HCT116 (cell line): ENCODE measurements around the gene CYBRD1. TPM values are rescaled to one million over a fixed set of nuclear protein-coding genes. Genes with fewer than 3 reads are reported as not detected.

Experiments used
- ATAC-seq: fragments of 200-7000 bp; cut with Tn5 transposase; 2 replicates; pipeline ENCODE4 v1.9.1; 2020; ENCODE audit warnings: mild to moderate bottlenecking, moderate library complexity
- BruUV-seq: library from RNA; stranded (reverse); fragments of 400-500 nt; replicated peaks from 2 replicates; lab custom pipeline; 2021; lab: Mats Ljungman, UMichigan
- CTCF ChIA-PET: fragments of 300-600 bp; sonication (Branson Sonifier 250); formaldehyde crosslinking; loops from one replicate; lab custom pipeline; 2021; ENCODE audit warnings: antibody characterized with exemption; lab: Charles Lee
- POLR2A ChIA-PET: fragments of 300-600, 350-600 bp; sonication (Branson Sonifier 250); formaldehyde crosslinking; loops from one replicate; lab custom pipeline; 2021; ENCODE audit warnings: antibody characterized with exemption; lab: Charles Lee
- RAD21 ChIA-PET, 2 experiments: fragments of 300-600 bp; sonication (Branson Sonifier 250); formaldehyde crosslinking; loops; one replicate each; lab custom pipeline; 2023; ENCODE audit warnings: low total read pairs in 2 of 2; ENCODE audit not compliant: uncharacterized antibody in 2 of 2, unreplicated experiment in 2 of 2, low non-redundant PET in 1 of 2; lab: Charles Lee
- DNase-seq: peaks from one replicate; pipeline ENCODE4 v3.0.0-alpha.2; 2010; ENCODE audit warnings: low read depth, low spot score
- H2AFZ ChIP-seq: fragments of 200-600 bp; shearing (Covaris generic), sonication (generic); 2 replicates; pipeline ENCODE4 v1.6.1; 2017; ENCODE audit warnings: low read depth, mixed run types, mixed read lengths, antibody characterized with exemption, low read length; ENCODE audit not compliant: poor library complexity, severe bottlenecking
- H3K27ac ChIP-seq: 2 replicates; pipeline ENCODE4 v1.5.1; 2012; ENCODE audit warnings: low read depth, low read length
- H3K27me3 ChIP-seq: fragments of 200-600 bp; sonication (generic); 2 replicates; pipeline ENCODE4 v1.6.1; 2016; ENCODE audit warnings: mixed run types, low read length, mixed read lengths; ENCODE audit not compliant: insufficient read depth
- H3K36me3 ChIP-seq, 2 experiments: fragments of 200-500 bp in 1 of 2; fragments of 200-600 bp in 1 of 2; sonication (Bioruptor generic) in 1 of 2; sonication (generic) in 1 of 2; 2 replicates each; pipeline versions ENCODE4 v1.5.1 to v1.6.1; 2014 to 2016; ENCODE audit warnings: low read length in 2 of 2, inconsistent platforms in 1 of 2, mixed read lengths in 1 of 2, mixed run types in 1 of 2; ENCODE audit not compliant: insufficient read depth in 2 of 2, control insufficient read depth in 1 of 2
- H3K4me1 ChIP-seq, 2 experiments: fragments of 200-600 bp in 1 of 2; sonication (generic) in 1 of 2; 2 replicates each; pipeline versions ENCODE4 v1.5.1 to v1.6.1; 2012 to 2017; ENCODE audit warnings: low read length in 2 of 2, inconsistent platforms in 1 of 2, mild to moderate bottlenecking in 1 of 2, mixed read lengths in 1 of 2, mixed run types in 1 of 2, moderate library complexity in 1 of 2; ENCODE audit not compliant: insufficient read depth in 2 of 2, control insufficient read depth in 1 of 2
- H3K4me2 ChIP-seq: fragments of 200-600 bp; sonication (generic); 2 replicates; pipeline ENCODE4 v1.6.1; 2017; ENCODE audit warnings: mixed run types, low read length, mixed read lengths
- H3K4me3 ChIP-seq, 2 experiments: fragments of 200-600 bp in 1 of 2; sonication (generic) in 1 of 2; replicated peaks in 1 of 2; 2 replicates each; pipeline ENCODE4 v1.5.1; 2011 to 2016; ENCODE audit warnings: low read length in 2 of 2, control low read depth in 1 of 2, low read depth in 1 of 2, mild to moderate bottlenecking in 1 of 2, mixed read lengths in 1 of 2, mixed run types in 1 of 2
- H3K79me2 ChIP-seq: fragments of 200-600 bp; sonication (generic); 2 replicates; pipeline ENCODE4 v1.6.1; 2017; ENCODE audit warnings: mild to moderate bottlenecking, mixed run types, low read length, moderate library complexity, mixed read lengths; ENCODE audit not compliant: insufficient read depth
- H3K9ac ChIP-seq: fragments of 200-600 bp; sonication (generic); 2 replicates; pipeline ENCODE4 v1.6.1; 2016; ENCODE audit warnings: low read length, mixed read lengths
- H3K9me2 ChIP-seq: fragments of 200-600 bp; sonication (generic), shearing (Covaris generic); 2 replicates; pipeline ENCODE4 v1.6.1; 2017; ENCODE audit warnings: mixed run types, mild to moderate bottlenecking, moderate library complexity; ENCODE audit not compliant: insufficient read depth
- H3K9me3 ChIP-seq, 2 experiments: fragments of 200-500 bp in 1 of 2; fragments of 200-600 bp in 1 of 2; sonication (Bioruptor generic) in 1 of 2; sonication (generic) in 1 of 2; 2 replicates each; pipeline ENCODE4 v1.6.1; 2014 to 2017; ENCODE audit warnings: low read length in 2 of 2, mixed read lengths in 2 of 2, inconsistent platforms in 1 of 2, low read depth in 1 of 2, mild to moderate bottlenecking in 1 of 2, mixed run types in 1 of 2, moderate library complexity in 1 of 2; ENCODE audit not compliant: control insufficient read depth in 1 of 2, insufficient read depth in 1 of 2
- H4K20me1 ChIP-seq: fragments of 200-600 bp; sonication (generic), shearing (Covaris generic); 2 replicates; pipeline ENCODE4 v1.6.1; 2017; ENCODE audit warnings: mixed run types, mild to moderate bottlenecking, moderate library complexity; ENCODE audit not compliant: insufficient read depth
- CBX3 ChIP-seq: IDR thresholded peaks from 2 replicates; pipeline ENCODE4 v1.6.1; 2012; ENCODE audit warnings: low read depth
- ELF1 ChIP-seq: IDR thresholded peaks from 2 replicates; pipeline ENCODE4 v1.6.1; 2012; ENCODE audit warnings: low read depth, borderline replicate concordance
- EZH2 ChIP-seq: fragments of 200-600 bp; sonication (generic); IDR thresholded peaks from 2 replicates; pipeline ENCODE4 v1.6.1; 2017; ENCODE audit warnings: antibody characterized with exemption, mixed run types
- FOSL1 ChIP-seq: IDR thresholded peaks from 2 replicates; pipeline ENCODE4 v1.6.1; 2012; ENCODE audit warnings: low read depth
- JUND ChIP-seq: IDR thresholded peaks from 2 replicates; pipeline ENCODE4 v1.6.1; 2012
- POLR2AphosphoS5 ChIP-seq: IDR thresholded peaks from 2 replicates; pipeline ENCODE4 v1.6.1; 2011; ENCODE audit warnings: mild to moderate bottlenecking, low read depth, low read length, moderate library complexity
- ZFX ChIP-seq: fragments of 450-650 bp; IDR thresholded peaks from 2 replicates; pipeline ENCODE4 v1.6.1; 2017
- ZNF274 ChIP-seq: fragments of 200-500 bp; sonication (Bioruptor generic); IDR thresholded peaks from 2 replicates; pipeline ENCODE4 v1.6.1; 2014; ENCODE audit warnings: mild to moderate bottlenecking, low read depth, low read length, inconsistent platforms
- intact Hi-C: fragments of 100-400 bp; cut with micrococcal nuclease; formaldehyde crosslinking; loops from 2 replicates; pipeline ENCODE4 v1.10.0; 2022
- total RNA-seq: library from RNA; stranded (reverse); gene quantifications from one replicate; pipeline ENCODE4 v1.2.1, GENCODE V29; 2021; ENCODE audit not compliant: unreplicated experiment

The CYBRD1 gene
- total RNA-seq, 1 experiment from 2014 or later = 14.9 TPM

- peaks cover 0 to 14% of the 10 kb centered on the region in 2 experiments; a peak in 2 of 4 replicates for H3K4me1 ChIP-seq
- no TSS peak for BruUV-seq
- intact Hi-C loops = no loop called here
- POLR2A ChIA-PET = interaction anchor here (1.3 kb wide), 1 partner anchor 7 kb away, joined by 3 read pairs; no protein-coding TSS in a partner anchor
- no peaks in the 10 kb centered on the region for H3K36me3 ChIP-seq
- H3K27me3 ChIP-seq = no peaks in the 10 kb centered on the region
- no peak overlapping the region for H3K9ac ChIP-seq
- H3K4me2 ChIP-seq = peak overlapping the region; percentile 22; the same call in 1 of the 2 replicates
- RAD21 ChIA-PET = no interaction called here
- no peaks in the 10 kb centered on the region for H3K79me2 ChIP-seq
- no peaks in the 10 kb centered on the region for H3K9me2 ChIP-seq
- DNase-seq (no peak), ATAC-seq (no peak)
- H4K20me1 ChIP-seq = no peaks in the 10 kb centered on the region
- CTCF ChIA-PET = interaction anchor here (0.7 to 0.8 kb wide), 2 partner anchors 393 to 532 kb away, joined by 4 read pairs; no protein-coding TSS in a partner anchor
- peak overlapping the region; percentile 83 for H2AFZ ChIP-seq
- no peak overlapping the region for H3K27ac ChIP-seq
- no peaks in the 10 kb centered on the region for H3K9me3 ChIP-seq
- TF ChIP-seq ZNF274 (no peak), CBX3 (no peak), ZFX (no peak), EZH2 (no peak), POLR2AphosphoS5 (no peak)
- H3K4me3 ChIP-seq = no peak overlapping the region
Measured at GRCh38 chr2:171595456-171595855, 73.2 kb downstream of the CYBRD1 start.

DNA sequence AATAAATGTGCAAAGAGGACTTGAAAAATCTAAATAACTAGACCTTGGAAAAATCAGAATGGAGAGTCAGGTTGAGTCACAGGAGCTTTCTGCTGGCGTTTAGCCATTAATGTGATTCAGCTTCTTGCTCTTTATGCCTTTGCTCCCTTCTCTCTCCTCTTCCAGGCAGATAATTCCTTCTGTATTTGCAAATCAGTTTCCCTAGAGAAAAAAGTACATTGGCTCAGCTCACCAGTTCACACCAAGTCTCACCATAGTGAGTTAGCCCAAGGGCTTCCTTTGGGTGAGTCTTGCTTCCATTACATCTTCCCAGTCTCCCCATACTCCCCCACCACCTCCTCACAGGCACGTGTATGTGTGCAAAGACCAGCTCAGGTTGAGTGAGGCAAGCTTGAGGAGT is 73.6 kb downstream of the CYBRD1 start:
- Histone ChIP-seq H3K36me3 (no peaks in the 10 kb centered on the region), H3K27ac (no peak overlapping the region), H3K27me3 (no peaks in the 10 kb centered on the region), H3K9me2 (no peaks in the 10 kb centered on the region), H3K9me3 (no peaks in the 10 kb centered on the region), H3K4me1 (peaks cover 0 to 14% of the 10 kb centered on the region in 2 experiments; a peak in 2 of 4 replicates), H3K79me2 (no peaks in the 10 kb centered on the region), H3K4me3 (no peak overlapping the region)
- BruUV-seq = no TSS peak
- no peak for DNase-seq
- intact Hi-C loops = no loop called here
- TF ChIP-seq ELF1 = no peak
- TF ChIP-seq JUND = 0 out of 2 replicates have a peak, but pooled peaks have one; percentile 9
- peak; percentile 28; the same call in 1 of the 2 replicates for TF ChIP-seq FOSL1
- TF ChIP-seq, all 23 proteins: peak for 2
- Histone ChIP-seq H3K9ac (no peak overlapping the region), H3K4me2 (peak overlapping the region; percentile 22; the same call in 1 of the 2 replicates), H2AFZ (peak overlapping the region; percentile 83), H4K20me1 (no peaks in the 10 kb centered on the region)
- ATAC-seq = no peak
- ChIA-PET CTCF (interaction anchor here (0.8 kb wide), 1 partner anchor 531 kb away, joined by 4 read pairs; no protein-coding TSS in a partner anchor), RAD21 (no interaction called here), POLR2A (interaction anchor here (1.3 kb wide), 1 partner anchor 8 kb away, joined by 3 read pairs; no protein-coding TSS in a partner anchor)
